ENCODE data around the gene TMEM115.

Gene TMEM115, protein sequence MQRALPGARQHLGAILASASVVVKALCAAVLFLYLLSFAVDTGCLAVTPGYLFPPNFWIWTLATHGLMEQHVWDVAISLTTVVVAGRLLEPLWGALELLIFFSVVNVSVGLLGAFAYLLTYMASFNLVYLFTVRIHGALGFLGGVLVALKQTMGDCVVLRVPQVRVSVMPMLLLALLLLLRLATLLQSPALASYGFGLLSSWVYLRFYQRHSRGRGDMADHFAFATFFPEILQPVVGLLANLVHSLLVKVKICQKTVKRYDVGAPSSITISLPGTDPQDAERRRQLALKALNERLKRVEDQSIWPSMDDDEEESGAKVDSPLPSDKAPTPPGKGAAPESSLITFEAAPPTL

DNA sequence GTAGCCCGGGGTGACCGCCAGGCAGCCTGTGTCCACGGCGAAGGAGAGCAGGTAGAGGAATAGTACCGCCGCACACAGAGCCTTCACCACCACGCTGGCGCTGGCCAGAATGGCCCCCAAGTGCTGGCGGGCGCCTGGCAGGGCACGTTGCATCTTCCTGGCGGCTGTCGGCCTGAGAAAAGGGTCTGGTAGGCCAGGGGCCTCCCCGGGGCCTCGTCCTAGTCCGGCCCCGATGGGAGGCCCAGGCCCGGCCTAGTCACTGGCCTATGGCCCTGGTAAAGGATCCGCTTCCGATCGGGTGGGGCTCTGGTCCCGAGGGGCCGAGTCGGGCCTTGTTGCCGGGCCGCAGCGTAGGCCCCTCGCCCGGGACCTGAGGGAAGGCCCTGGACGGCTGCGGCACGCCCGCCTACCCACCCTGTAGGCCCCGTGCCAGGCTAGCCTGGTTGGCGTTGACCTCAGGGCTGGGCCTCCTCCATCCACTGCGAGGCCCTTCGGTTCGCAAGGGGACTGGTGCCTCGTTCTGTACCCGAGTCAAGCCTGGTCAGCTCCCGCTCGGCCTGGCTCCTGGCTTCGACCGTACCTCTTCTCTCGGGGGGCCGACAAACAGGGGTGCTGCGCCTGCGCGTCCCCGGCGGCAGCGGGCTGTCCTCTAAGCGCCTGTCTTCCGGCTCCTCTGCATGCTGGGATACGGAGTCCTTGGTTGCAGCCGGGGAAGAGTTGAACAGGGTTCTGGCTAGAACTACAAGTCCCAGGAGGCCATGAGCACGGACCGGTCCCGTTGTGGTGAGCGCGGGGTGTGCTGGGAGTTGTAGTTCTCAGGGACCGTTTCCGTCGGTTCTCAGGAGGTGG lies at the start of gene TMEM115:
TMEM115 (minus strand) TSS at position 611 of the 849 bp plus-strand sequence; CDS start at position 153, 458 bp downstream.
- H3K9me3 Mint-ChIP-seq: no peaks in the 10 kb centered on the region
- peaks cover 29% of the 10 kb centered on the region for H3K4me1 Mint-ChIP-seq
- H3K27ac Mint-ChIP-seq: peak within 1 kb of the TSS; percentile 81 to 96 (median 93)
- H3K27me3 Mint-ChIP-seq (ENCODE audit: low read depth): no peaks in the 10 kb centered on the region
- TF ChIP-seq, protein P1, sequence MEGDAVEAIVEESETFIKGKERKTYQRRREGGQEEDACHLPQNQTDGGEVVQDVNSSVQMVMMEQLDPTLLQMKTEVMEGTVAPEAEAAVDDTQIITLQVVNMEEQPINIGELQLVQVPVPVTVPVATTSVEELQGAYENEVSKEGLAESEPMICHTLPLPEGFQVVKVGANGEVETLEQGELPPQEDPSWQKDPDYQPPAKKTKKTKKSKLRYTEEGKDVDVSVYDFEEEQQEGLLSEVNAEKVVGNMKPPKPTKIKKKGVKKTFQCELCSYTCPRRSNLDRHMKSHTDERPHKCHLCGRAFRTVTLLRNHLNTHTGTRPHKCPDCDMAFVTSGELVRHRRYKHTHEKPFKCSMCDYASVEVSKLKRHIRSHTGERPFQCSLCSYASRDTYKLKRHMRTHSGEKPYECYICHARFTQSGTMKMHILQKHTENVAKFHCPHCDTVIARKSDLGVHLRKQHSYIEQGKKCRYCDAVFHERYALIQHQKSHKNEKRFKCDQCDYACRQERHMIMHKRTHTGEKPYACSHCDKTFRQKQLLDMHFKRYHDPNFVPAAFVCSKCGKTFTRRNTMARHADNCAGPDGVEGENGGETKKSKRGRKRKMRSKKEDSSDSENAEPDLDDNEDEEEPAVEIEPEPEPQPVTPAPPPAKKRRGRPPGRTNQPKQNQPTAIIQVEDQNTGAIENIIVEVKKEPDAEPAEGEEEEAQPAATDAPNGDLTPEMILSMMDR (IDR thresholded peaks at IDR 0.05; ENCODE audit: unreplicated experiment in 3 of 3): no peak
- H3K36me3 Mint-ChIP-seq (ENCODE audit: low read depth): peaks cover 12% of the 10 kb centered on the region
- H3K4me3 Mint-ChIP-seq: peak within 1 kb of the TSS; percentile 99

DNA sequence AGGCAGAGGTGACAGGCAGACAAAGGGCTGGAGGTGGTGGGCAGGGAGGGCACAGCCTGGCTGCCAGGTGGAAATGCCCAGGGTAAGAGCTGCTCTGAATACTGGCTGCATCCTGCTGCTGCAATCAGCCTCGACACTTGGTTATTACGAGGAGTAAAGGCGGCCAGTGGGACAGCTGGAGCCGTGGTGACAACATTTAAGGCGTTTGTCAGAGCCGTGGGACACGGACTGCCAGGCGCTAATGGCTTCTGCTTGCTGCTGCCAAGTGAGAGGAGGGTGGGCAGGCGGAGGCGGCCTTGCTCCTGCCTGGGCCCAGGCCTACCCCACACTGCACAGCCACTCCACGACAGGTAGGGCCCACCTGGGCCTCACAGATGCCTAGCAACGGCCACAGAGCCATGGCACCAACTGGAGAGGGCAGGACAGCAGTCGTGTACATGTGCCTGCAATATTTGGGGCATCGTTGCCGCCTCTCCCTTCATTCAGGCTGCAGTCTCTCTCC lies 49.2 kb upstream of the TMEM115 start:
- H3K9me3 Mint-ChIP-seq: no peaks in the 10 kb centered on the region

DNA sequence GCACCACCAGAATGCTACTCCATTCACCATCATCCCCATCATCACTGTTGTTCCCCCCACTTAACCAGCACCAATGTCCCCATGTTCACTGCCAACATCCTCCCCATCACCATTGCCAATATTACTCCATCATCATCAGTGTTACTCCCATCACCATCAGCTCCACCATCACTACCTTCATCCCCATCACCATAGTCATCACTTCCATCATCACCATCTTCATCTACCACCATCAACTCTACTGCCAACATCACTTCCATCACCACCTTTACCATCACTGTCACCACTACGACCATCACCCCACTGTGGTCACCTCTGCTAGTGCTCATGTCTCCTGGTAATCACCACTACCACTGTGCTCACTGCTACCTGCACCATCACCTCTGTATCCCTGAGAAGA lies 47.2 kb upstream of the TMEM115 start:
- Mint-ChIP-seq H3K27me3 (ENCODE audit: low read depth) (peaks cover 17% of the 10 kb centered on the region), H3K4me1 (no peaks in the 10 kb centered on the region), H3K4me3 (no peak overlapping the region), H3K36me3 (ENCODE audit: low read depth) (no peaks in the 10 kb centered on the region), H3K9me3 (no peaks in the 10 kb centered on the region), H3K27ac (no peak overlapping the region)
- TF ChIP-seq, protein P1 (IDR thresholded peaks at IDR 0.05; ENCODE audit: unreplicated experiment in 3 of 3): no peak

More for the DNA sequence above, 49.2 kb upstream of the TMEM115 start:
- Mint-ChIP-seq H3K36me3 (ENCODE audit: low read depth) (no peaks in the 10 kb centered on the region), H3K27ac (no peak overlapping the region), H3K4me3 (no peak overlapping the region), H3K27me3 (ENCODE audit: low read depth) (peaks cover 8% of the 10 kb centered on the region), H3K4me1 (no peaks in the 10 kb centered on the region)
- TF ChIP-seq, protein P1 (IDR thresholded peaks at IDR 0.05; ENCODE audit: unreplicated experiment in 3 of 3): no peak

DNA sequence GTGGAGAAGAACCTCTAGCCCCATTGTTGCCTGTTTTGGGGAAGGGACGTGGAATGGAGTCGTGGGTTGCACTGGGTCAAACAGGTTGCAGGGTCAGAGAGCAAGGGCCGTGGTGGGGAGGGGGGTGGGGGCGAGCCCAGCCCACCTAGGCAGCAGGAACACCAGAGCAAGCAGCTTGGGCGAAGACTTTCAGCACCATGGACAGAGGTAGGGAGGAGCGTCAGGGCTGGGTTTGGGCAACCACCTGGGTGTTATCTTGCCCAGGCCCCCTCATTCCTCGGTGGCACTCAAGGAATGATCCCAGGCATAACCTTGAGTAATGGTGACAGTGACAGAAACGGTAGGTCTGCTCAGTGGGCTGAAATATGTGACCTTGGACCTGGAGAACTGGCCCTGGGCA lies 45.9 kb upstream of the TMEM115 start:
- Mint-ChIP-seq H3K36me3 (ENCODE audit: low read depth) (no peaks in the 10 kb centered on the region), H3K4me3 (no peak overlapping the region), H3K27ac (no peak overlapping the region), H3K4me1 (no peaks in the 10 kb centered on the region), H3K27me3 (ENCODE audit: low read depth) (peaks cover 15% of the 10 kb centered on the region), H3K9me3 (no peaks in the 10 kb centered on the region)
- TF ChIP-seq, protein P1 (IDR thresholded peaks at IDR 0.05; ENCODE audit: unreplicated experiment in 3 of 3): no peak

DNA sequence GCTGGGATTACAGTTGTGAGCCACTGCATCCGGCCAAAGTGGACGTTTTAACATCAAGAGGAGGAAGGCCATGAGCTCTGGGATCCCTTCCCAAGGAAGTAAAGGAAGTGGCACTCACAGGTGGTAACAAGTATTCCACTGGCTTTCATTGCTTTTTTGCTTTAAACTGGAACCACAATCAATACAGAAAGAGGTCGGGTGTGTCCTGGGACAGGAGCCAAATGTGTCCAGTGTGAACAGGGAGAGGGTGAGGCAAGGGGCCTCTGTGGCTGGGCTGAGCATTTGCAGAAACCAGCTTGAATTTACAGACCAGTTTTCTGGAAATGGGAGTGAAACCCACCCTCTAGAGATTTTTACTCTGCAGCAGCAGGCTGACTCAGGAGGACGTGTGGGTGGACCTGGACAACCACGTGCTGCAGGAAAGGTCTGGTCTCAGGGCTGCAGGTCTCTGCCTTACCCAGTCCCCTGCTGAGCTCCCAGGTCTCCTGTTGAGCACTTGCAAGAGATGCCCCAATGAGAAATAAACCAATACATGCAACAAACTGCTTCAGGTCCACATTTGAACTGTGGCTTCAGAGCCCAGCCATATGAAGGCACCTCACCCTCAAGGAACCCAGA lies 42.8 kb upstream of the TMEM115 start:
- H3K27me3 Mint-ChIP-seq (ENCODE audit: low read depth): peaks cover 15% of the 10 kb centered on the region
- no peaks in the 10 kb centered on the region for H3K36me3 Mint-ChIP-seq (ENCODE audit: low read depth)
- no peak overlapping the region for H3K27ac Mint-ChIP-seq
- no peak overlapping the region for H3K4me3 Mint-ChIP-seq
- H3K9me3 Mint-ChIP-seq: no peaks in the 10 kb centered on the region
- no peaks in the 10 kb centered on the region for H3K4me1 Mint-ChIP-seq
- TF ChIP-seq, protein P1 (IDR thresholded peaks at IDR 0.05; ENCODE audit: unreplicated experiment in 3 of 3): no peak
